Stomach (tissue), 9 donors: Measurements from ENCODE around the gene KLF5. TPM values are rescaled to one million over a fixed set of nuclear protein-coding genes. Genes with fewer than 3 reads are reported as not detected.

Source experiments
- DNase-seq, 2 donors: peaks; one replicate each; pipeline versions ENCODE4 v3.0.0 to v3.0.0-alpha.2; 2013 to 2019
- H3K27ac ChIP-seq, 5 donors: fragments of 200-600 bp in 4 of 5; sonication (generic) in 4 of 5; one replicate each; pipeline ENCODE4 v1.5.1; 2013 to 2019; ENCODE audit warnings: mild to moderate bottlenecking in 1 of 5, moderate library complexity in 1 of 5
- H3K27me3 ChIP-seq, 3 donors: fragments of 200-600 bp; sonication (generic); one replicate each; pipeline ENCODE4 v1.5.1; 2017 to 2019; ENCODE audit warnings: mixed run types in 1 of 3
- H3K36me3 ChIP-seq, 4 donors: fragments of 200-600 bp; sonication (generic); 1 replicate in 3 of 4; 2 replicates in 1 of 4; pipeline ENCODE4 v1.5.1; 2016 to 2019
- H3K4me1 ChIP-seq, 4 donors: fragments of 200-600 bp; sonication (generic); one replicate each; pipeline ENCODE4 v1.5.1; 2016 to 2019
- H3K4me3 ChIP-seq, 4 donors: fragments of 200-600 bp; sonication (generic) in 3 of 4; one replicate each; pipeline ENCODE4 v1.5.1; 2016 to 2019; ENCODE audit warnings: mild to moderate bottlenecking in 1 of 4
- H3K9me3 ChIP-seq, 4 donors: fragments of 200-600 bp; sonication (generic); one replicate each; pipeline ENCODE4 v1.5.1; 2016 to 2019
- EP300 ChIP-seq: sonication (generic); formaldehyde crosslinking; IDR thresholded peaks from one replicate; pipeline ENCODE4 v1.6.1; 2017; ENCODE audit warnings: antibody characterized with exemption
- POLR2A ChIP-seq, 4 donors: fragments of 450-650 bp; IDR thresholded peaks; one replicate each; pipeline ENCODE4 v1.6.1; 2016; ENCODE audit warnings: antibody characterized with exemption in 4 of 4, control low read depth in 2 of 4, mild to moderate bottlenecking in 1 of 4, moderate library complexity in 1 of 4
- POLR2AphosphoS5 ChIP-seq, 3 donors: sonication (generic); formaldehyde crosslinking; IDR thresholded peaks; one replicate each; pipeline ENCODE4 v1.6.1; 2016; ENCODE audit warnings: antibody characterized with exemption in 3 of 3
- WGBS, 5 donors: extraction: QIAGEN DNeasy Blood & Tissue Kit in 3 of 5; methylation state at CpG; one replicate each; pipeline versions ENCODE4 v1.1.5 to v1.1.7; 2013 to 2018; 5-methylcytosine and 5-hydroxymethylcytosine counted together
- intact Hi-C: fragments of 100-400 bp; cut with DNase I; formaldehyde crosslinking; loops from one replicate; pipeline ENCODE4 v1.15.1; 2023; ENCODE audit warnings: low total_unique reads
- polyA plus RNA-seq, 3 donors: library from polyadenylated mRNA; stranded (reverse); fragments of 200-250 nt; gene quantifications; one replicate each; pipeline ENCODE4 v1.2.3, GENCODE V29; 2013
- total RNA-seq, 5 donors: library from RNA; depleted of rRNA; stranded (reverse); fragments of >200 nt; gene quantifications; one replicate each; pipeline versions ENCODE4 v1.1.0 to v1.2.3, GENCODE V29; 2014 to 2016
- TF ChIP-seq, protein P1 (sequence below), 7 experiments: fragments of 450-650 bp in 4 of 7; fragments of 200-600 bp in 3 of 7; sonication (generic) in 3 of 7; IDR thresholded peaks; one replicate each; pipeline ENCODE4 v1.5.1; 2016 to 2019; ENCODE audit warnings: antibody characterized with exemption in 7 of 7, control low read depth in 2 of 7, mild to moderate bottlenecking in 1 of 7
- donor health status: healthy with polysubstance abuse.
- donor health status: Bipolar disorder and iron deficiency.
- donor health status: healthy.

Gene KLF5
- total and polyA plus RNA-seq, 8 donors: 23.7 to 585 (median 78.1) TPM

- Histone ChIP-seq H3K27ac (peak overlapping the region; percentile 27 to 82 (median 62)), H3K27me3 (no peaks in the 10 kb centered on the region), H3K4me3 (peak overlapping the region in 1 of 4 donors; percentile 10), H3K36me3 (peaks cover 6 to 20% (median 12%) of the 10 kb centered on the region in 4 donors), H3K9me3 (no peaks in the 10 kb centered on the region), H3K4me1 (peaks cover 3 to 87% (median 29%) of the 10 kb centered on the region in 4 donors)
- no peak for DNase-seq
- 50 to 72% (median 52%) methylated on average over 5 of the region's 5 CpGs for WGBS, 5 donors
- TF ChIP-seq POLR2A (IDR thresholded peaks at IDR 0.05) (no peak), EP300 (no peak), POLR2AphosphoS5 (IDR thresholded peaks at IDR 0.05) (no peak)
- TF ChIP-seq, protein P1, sequence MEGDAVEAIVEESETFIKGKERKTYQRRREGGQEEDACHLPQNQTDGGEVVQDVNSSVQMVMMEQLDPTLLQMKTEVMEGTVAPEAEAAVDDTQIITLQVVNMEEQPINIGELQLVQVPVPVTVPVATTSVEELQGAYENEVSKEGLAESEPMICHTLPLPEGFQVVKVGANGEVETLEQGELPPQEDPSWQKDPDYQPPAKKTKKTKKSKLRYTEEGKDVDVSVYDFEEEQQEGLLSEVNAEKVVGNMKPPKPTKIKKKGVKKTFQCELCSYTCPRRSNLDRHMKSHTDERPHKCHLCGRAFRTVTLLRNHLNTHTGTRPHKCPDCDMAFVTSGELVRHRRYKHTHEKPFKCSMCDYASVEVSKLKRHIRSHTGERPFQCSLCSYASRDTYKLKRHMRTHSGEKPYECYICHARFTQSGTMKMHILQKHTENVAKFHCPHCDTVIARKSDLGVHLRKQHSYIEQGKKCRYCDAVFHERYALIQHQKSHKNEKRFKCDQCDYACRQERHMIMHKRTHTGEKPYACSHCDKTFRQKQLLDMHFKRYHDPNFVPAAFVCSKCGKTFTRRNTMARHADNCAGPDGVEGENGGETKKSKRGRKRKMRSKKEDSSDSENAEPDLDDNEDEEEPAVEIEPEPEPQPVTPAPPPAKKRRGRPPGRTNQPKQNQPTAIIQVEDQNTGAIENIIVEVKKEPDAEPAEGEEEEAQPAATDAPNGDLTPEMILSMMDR (IDR thresholded peaks at IDR 0.05): no peak
- intact Hi-C loops: no loop called here
Observed at GRCh38 chr13:73070451-73071098, 11.8 kb downstream of the KLF5 start.

DNA sequence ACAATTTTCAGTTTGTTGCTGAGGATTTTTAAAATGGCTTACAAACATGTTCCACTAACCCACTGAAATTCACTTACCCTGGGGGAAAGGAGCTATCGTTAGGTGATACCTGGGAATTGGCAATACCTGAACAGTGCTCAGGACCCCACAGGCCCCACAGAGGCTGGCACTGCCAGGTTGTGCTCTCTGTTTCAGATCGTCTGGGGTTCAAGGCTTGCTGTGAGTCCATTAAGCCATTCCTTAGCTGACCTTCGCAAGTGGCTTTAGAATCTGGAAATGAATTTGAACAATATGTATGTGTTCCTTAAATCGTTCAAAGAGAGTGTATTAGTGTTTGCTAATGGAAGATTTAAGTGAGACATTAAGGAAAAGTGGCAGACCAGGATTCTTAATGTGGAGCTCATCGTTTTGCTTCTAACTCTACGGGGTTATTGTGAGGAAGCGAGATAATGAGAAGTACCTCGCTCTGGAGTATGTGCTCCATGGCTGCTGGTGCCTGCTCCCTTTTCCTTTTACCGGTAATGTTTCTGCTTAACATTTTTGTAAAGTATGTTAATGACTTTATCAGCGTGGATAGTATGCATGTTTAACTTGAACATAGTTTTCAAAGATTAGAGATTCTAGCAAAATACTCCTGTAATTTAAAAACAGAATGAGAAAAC lies 13.6 kb downstream of the KLF5 start:
- DNase-seq: no peak
- H3K4me3 ChIP-seq: peak overlapping the region in 1 of 4 donors; percentile 10

DNA sequence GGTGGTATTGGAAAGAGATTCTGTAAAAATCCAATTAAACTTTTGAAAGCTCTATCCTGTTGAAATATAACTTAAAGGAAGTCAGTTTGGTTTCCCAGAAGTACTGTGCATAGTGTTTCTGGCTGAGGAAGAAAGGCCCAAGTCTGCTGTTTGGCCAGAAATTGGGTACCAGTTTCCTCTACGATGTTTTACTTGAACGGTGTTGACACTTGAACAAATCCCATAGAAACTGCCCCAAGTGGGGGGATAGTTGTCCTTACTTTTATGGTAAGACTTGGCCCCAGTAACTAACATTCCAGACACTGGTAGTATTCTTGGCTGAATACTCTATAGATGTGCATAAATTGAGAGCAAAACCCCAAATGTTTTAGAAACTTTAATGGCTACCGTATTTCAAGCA lies 14.2 kb downstream of the KLF5 start:
- Histone ChIP-seq H3K4me1 (peaks cover 3 to 76% (median 31%) of the 10 kb centered on the region in 4 donors), H3K36me3 (peaks cover 2 to 25% (median 18%) of the 10 kb centered on the region in 4 donors), H3K4me3 (no peak overlapping the region), H3K27me3 (no peaks in the 10 kb centered on the region), H3K27ac (peak overlapping the region; percentile 50 to 77 (median 62)), H3K9me3 (no peaks in the 10 kb centered on the region)
- 24 to 48% (median 35%) methylated on average over 3 of the region's 3 CpGs for WGBS, 5 donors
- intact Hi-C loops: no loop called here
- no peak for DNase-seq
- TF ChIP-seq EP300 (no peak), POLR2AphosphoS5 (IDR thresholded peaks at IDR 0.05) (no peak), POLR2A (IDR thresholded peaks at IDR 0.05) (no peak)
- TF ChIP-seq, protein P1 (IDR thresholded peaks at IDR 0.05): no peak

More for the DNA sequence above, 13.6 kb downstream of the KLF5 start:
- H3K9me3 ChIP-seq: no peaks in the 10 kb centered on the region
- intact Hi-C loops: no loop called here
- TF ChIP-seq POLR2A (IDR thresholded peaks at IDR 0.05) (no peak), POLR2AphosphoS5 (IDR thresholded peaks at IDR 0.05) (no peak), EP300 (no peak)
- TF ChIP-seq, protein P1 (IDR thresholded peaks at IDR 0.05): no peak
- 30 to 54% (median 37%) methylated on average over 10 of the region's 10 CpGs for WGBS, 5 donors
- H3K4me1 ChIP-seq: peaks cover 3 to 77% (median 32%) of the 10 kb centered on the region in 4 donors
- H3K36me3 ChIP-seq: peaks cover 6 to 28% (median 18%) of the 10 kb centered on the region in 4 donors
- H3K27me3 ChIP-seq: no peaks in the 10 kb centered on the region
- H3K27ac ChIP-seq: peak overlapping the region; percentile 52 to 85 (median 67)

- Histone ChIP-seq H3K36me3 (peaks cover 0 to 18% (median 14%) of the 10 kb centered on the region in 4 donors), H3K27ac (peak overlapping the region in 4 of 5 donors; percentile 52 to 77 (median 64)), H3K9me3 (no peaks in the 10 kb centered on the region), H3K4me3 (no peak overlapping the region), H3K27me3 (no peaks in the 10 kb centered on the region), H3K4me1 (peaks cover 0 to 67% (median 28%) of the 10 kb centered on the region in 4 donors)
- DNase-seq: peak in 1 of 2 donors; percentile 44
- TF ChIP-seq POLR2A (IDR thresholded peaks at IDR 0.05) (no peak), POLR2AphosphoS5 (IDR thresholded peaks at IDR 0.05) (no peak), EP300 (no peak)
- TF ChIP-seq, protein P1 (IDR thresholded peaks at IDR 0.05): no peak
- intact Hi-C loops: no loop called here
- 29 to 45% (median 33%) methylated on average over 2 of the region's 2 CpGs for WGBS, 5 donors
Observed at GRCh38 chr13:73074014-73074413, 15.2 kb downstream of the KLF5 start.
